Lung (tissue), 12 donors: ENCODE measurements around the gene ARID1B. TPM values are rescaled to one million over a fixed set of nuclear protein-coding genes. Genes with fewer than 3 reads are reported as not detected.

Experiments
- ATAC-seq: fragments of 200-7000 bp; cut with Tn5 transposase; one replicate; pipeline ENCODE4 v1.9.1; 2020; ENCODE audit warnings: moderate number of reproducible peaks; ENCODE audit not compliant: insufficient read depth, low FRiP score
- DNase-seq, 3 donors: peaks; one replicate each; pipeline ENCODE4 v3.0.0-alpha.2; 2013 to 2017
- H3K27ac ChIP-seq, 2 donors: one replicate each; pipeline ENCODE4 v1.5.1; 2013; ENCODE audit warnings: mild to moderate bottlenecking in 2 of 2, moderate library complexity in 2 of 2, control low read depth in 1 of 2, inconsistent platforms in 1 of 2, low read depth in 1 of 2, low read length in 1 of 2
- H3K27me3 ChIP-seq, 3 donors: one replicate each; pipeline ENCODE4 v1.5.1; 2013; ENCODE audit warnings: low read length in 2 of 3; ENCODE audit not compliant: control insufficient read depth in 3 of 3, insufficient read depth in 3 of 3
- H3K36me3 ChIP-seq, 4 donors: one replicate each; pipeline ENCODE4 v1.5.1; 2013; ENCODE audit warnings: low read length in 4 of 4, mild to moderate bottlenecking in 1 of 4, moderate library complexity in 1 of 4; ENCODE audit not compliant: control insufficient read depth in 4 of 4, insufficient read depth in 4 of 4
- H3K4me1 ChIP-seq, 5 donors: one replicate each; pipeline ENCODE4 v1.5.1; 2013; ENCODE audit warnings: low read length in 5 of 5, mild to moderate bottlenecking in 2 of 5, moderate library complexity in 1 of 5; ENCODE audit not compliant: control insufficient read depth in 5 of 5, insufficient read depth in 5 of 5
- H3K4me3 ChIP-seq: one replicate; pipeline ENCODE4 v1.5.1; 2013; ENCODE audit warnings: mild to moderate bottlenecking, control low read depth, moderate library complexity
- H3K9ac ChIP-seq, 2 donors: one replicate each; pipeline ENCODE4 v1.5.1; 2013; ENCODE audit warnings: low read length in 2 of 2, control low read depth in 1 of 2; ENCODE audit not compliant: insufficient read depth in 1 of 2
- H3K9me3 ChIP-seq, 4 donors: one replicate each; pipeline ENCODE4 v1.5.1; 2013; ENCODE audit warnings: low read length in 3 of 4, mild to moderate bottlenecking in 1 of 4, moderate library complexity in 1 of 4; ENCODE audit not compliant: control insufficient read depth in 4 of 4, insufficient read depth in 3 of 4
- WGBS, 2 donors: extraction: QIAGEN DNeasy Blood & Tissue Kit; methylation state at CpG; one replicate each; pipeline ENCODE4 v1.1.7; 2013; 5-methylcytosine and 5-hydroxymethylcytosine counted together
- polyA plus RNA-seq, 2 donors: library from polyadenylated mRNA; stranded (reverse); fragments of 200-250 nt; gene quantifications; one replicate each; pipeline ENCODE4 v1.2.1, GENCODE V29; 2013
- total RNA-seq, 2 donors: library from RNA; depleted of rRNA in 1 of 2; stranded (reverse); fragments of >200 nt in 1 of 2; gene quantifications; one replicate each; pipeline ENCODE4 v1.2.1, GENCODE V29; 2014 to 2021
- TF ChIP-seq, protein P1 (sequence below): IDR thresholded peaks from 2 replicates; pipeline ENCODE4 v1.5.1; 2012; ENCODE audit warnings: mild to moderate bottlenecking; ENCODE audit errors: control extremely low read depth, extremely low read depth
- donor health status: control.
- donor health status: control.
- donor health status: Bipolar disorder and iron deficiency.
- donor health status: healthy.
- donor health status: DM: yes; HTN: yes; CAD: no.

ARID1B gene
- total and polyA plus RNA-seq, 4 donors, result 10.5 to 239 (median 50.9) TPM

DNA sequence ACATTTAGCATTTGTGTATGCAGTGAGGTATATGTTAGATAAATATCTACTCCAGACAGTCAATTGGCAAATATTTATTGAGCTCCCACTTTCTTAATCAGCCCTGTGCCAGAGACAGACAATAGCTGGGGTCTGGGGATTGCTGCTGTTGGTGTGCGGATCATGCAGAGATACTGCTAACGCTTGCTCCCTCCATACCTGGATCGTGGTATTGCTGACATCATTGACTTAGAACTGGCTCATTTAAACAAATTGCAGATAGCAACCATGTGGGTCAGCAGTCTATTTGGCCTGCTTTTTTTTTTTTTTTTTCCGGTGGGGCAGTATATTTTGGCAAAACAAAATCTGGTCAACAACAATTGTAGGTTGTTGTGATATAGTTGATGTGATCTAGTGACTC lies 9.5 kb downstream of the ARID1B start:
- 82 to 83% methylated on average over 4 of the region's 4 CpGs for WGBS, 2 donors

GRCh38 chr6:156787569-156788492 lies 10.7 kb downstream of the ARID1B start:
- DNase-seq, result no peak
- Histone ChIP-seq H3K9me3 (no peaks in the 10 kb centered on the region), H3K27me3 (no peaks in the 10 kb centered on the region), H3K36me3 (peaks cover 0 to 5% (median under 1%) of the 10 kb centered on the region in 4 donors), H3K9ac (no peak overlapping the region), H3K4me3 (no peak overlapping the region), H3K4me1 (peaks cover 17 to 46% (median 33%) of the 10 kb centered on the region in 5 donors), H3K27ac (no peak overlapping the region)
- ATAC-seq, result no peak
- TF ChIP-seq, protein P1, sequence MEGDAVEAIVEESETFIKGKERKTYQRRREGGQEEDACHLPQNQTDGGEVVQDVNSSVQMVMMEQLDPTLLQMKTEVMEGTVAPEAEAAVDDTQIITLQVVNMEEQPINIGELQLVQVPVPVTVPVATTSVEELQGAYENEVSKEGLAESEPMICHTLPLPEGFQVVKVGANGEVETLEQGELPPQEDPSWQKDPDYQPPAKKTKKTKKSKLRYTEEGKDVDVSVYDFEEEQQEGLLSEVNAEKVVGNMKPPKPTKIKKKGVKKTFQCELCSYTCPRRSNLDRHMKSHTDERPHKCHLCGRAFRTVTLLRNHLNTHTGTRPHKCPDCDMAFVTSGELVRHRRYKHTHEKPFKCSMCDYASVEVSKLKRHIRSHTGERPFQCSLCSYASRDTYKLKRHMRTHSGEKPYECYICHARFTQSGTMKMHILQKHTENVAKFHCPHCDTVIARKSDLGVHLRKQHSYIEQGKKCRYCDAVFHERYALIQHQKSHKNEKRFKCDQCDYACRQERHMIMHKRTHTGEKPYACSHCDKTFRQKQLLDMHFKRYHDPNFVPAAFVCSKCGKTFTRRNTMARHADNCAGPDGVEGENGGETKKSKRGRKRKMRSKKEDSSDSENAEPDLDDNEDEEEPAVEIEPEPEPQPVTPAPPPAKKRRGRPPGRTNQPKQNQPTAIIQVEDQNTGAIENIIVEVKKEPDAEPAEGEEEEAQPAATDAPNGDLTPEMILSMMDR, result no peak
- WGBS, 2 donors, result 87 to 93% methylated on average over 5 of the region's 5 CpGs

More for the DNA sequence above, 9.5 kb downstream of the ARID1B start:
- peaks cover 16 to 46% (median 37%) of the 10 kb centered on the region in 5 donors for H3K4me1 ChIP-seq
- no peak overlapping the region for H3K27ac ChIP-seq
- DNase-seq (no peak), ATAC-seq (no peak)
- TF ChIP-seq, protein P1, result no peak
- peaks cover 0 to 5% (median under 1%) of the 10 kb centered on the region in 4 donors for H3K36me3 ChIP-seq
- no peaks in the 10 kb centered on the region for H3K27me3 ChIP-seq
- H3K9me3 ChIP-seq, result no peaks in the 10 kb centered on the region
- no peak overlapping the region for H3K4me3 ChIP-seq
- H3K9ac ChIP-seq, result no peak overlapping the region

DNA sequence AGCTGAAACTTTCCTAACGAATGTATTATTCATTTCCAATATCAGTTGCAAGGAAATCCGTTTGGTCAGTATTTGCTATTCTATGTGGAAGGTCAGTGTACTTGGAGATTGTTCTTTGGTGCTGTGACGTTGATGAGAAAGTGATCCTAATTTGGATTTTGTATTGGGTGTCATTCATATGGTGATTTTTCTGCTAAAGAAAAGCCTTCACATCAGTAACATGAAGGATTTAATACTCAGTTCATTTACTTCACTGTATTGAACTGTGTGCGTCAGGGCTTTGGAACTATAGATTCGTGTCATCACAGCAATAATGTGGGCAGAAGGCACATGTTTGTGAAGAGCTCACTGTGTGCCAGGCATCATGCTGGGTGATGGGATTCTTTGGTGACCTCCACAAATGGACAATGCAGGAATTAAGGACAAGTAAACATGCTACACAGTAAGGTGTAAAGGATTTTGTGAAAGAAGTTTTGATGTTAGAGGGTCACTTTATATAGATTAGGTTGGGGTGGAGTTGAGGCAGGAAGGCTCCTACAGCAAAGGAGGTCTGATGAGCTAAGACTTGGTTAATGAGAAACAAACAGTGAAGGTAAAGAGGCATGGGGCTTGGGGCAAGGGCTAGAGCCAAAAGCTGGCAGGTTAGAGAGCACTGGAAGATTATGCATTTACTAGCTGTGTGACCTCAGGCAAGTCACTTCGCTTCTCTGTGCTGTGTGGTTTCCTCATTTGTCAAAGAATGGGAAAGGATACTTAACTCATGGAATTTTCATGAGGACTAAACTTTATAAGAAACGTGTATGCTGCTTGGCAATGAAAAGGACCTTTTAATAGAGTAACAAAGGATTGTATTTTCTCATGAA lies 12.1 kb downstream of the ARID1B start:
- H3K4me1 ChIP-seq, result peaks cover 17 to 38% (median 22%) of the 10 kb centered on the region in 5 donors
- H3K27me3 ChIP-seq, result no peaks in the 10 kb centered on the region
- H3K36me3 ChIP-seq, result peaks cover 0 to 5% (median under 1%) of the 10 kb centered on the region in 4 donors
- TF ChIP-seq, protein P1, result no peak
- WGBS, 2 donors, result 84 to 85% methylated on average over 7 of the region's 7 CpGs
- H3K4me3 ChIP-seq, result no peak overlapping the region
- no peak overlapping the region for H3K27ac ChIP-seq
- DNase-seq, result no peak
- H3K9me3 ChIP-seq, result no peaks in the 10 kb centered on the region
- ATAC-seq, result no peak
- peak overlapping the region in 1 of 2 donors; percentile 14 for H3K9ac ChIP-seq
